Measurements from ENCODE around the gene KLF7.

Gene KLF7

GRCh38 chr2:207123776-207124391, 41.9 kb downstream of the KLF7 start:
- no peak for DNase-seq (ENCODE audit: low read depth)

- DNase-seq (ENCODE audit: low read depth) = peak; percentile 70
These were observed 42.4 kb downstream of the KLF7 start for GRCh38 chr2:207123335-207123744.

- no peak for DNase-seq (ENCODE audit: low read depth)
These were observed 43.0 kb downstream of the KLF7 start for GRCh38 chr2:207122651-207123334.

GRCh38 chr2:207121784-207122183, 44.0 kb downstream of the KLF7 start:
- no peak for DNase-seq (ENCODE audit: low read depth)

DNA sequence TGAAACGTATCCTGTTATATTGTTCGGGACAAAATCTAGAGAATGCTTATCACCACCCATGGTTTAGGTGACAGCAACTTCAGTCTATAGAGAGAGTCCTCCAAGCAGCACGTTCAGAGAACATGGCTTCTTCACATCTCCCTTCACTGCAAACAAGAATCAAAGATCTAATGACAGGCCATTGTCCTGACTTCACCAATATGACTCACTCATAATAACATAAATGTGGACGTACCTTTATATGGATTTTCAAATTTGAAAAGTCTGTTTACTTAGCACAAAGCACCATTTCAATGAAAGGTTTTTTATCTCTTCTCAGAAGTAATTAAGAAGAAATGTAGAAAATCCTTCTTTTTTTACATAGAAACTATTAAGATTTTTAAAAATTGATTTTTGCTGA, 46.7 kb downstream of the KLF7 start:
- no peak for DNase-seq (ENCODE audit: low read depth)

- no peak for DNase-seq (ENCODE audit: low read depth)
These were observed 48.1 kb downstream of the KLF7 start for GRCh38 chr2:207117668-207118067.

DNA sequence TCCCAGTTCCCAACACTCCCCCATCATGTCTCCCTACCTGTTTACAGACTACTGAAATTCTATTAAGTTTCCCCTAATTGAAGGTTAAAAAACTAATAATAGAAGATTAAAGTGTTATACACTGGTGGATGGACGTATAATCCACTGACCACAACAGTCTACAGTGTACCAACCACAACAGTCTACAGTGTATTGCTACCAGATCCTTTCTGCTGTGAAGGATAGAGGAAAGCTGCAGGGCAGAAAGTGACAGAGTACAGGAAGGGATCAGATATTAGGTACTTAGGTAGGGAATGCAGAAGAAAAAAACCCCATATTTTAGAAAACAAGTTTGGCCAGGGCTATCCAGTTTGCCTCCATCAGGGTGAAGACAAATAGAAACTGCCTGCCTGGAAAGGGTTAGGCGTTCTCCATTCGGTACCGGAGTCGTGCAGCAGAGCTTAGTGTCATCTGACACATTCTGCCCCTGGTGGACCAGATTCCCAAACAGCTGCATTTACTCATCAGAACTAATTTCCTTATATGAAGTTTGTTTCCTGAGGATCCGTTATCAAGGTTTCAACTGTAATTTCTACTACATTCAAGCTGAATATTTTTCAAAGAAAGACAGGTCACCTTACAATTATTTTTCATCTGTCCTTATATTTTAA, 49.9 kb downstream of the KLF7 start:
- DNase-seq (ENCODE audit: low read depth) = no peak

DNA sequence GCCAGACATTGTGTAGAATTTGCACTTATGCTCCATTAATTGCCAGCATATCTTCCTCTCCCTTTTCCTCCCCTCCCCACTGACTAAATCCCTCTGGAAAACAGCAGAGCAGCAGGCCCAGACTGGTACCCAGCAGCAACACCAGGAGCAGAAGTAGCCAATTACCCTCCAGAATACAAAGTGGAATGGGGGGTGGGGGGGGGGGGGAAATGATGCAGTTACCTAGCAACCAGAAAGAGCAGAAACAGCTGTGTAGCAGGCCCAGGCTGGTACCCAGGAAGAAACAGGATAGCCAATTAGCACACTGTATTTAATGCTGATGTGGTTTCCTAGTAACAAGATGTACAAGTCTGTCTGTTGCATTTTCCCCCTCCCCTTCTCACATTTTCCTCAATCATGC, 52.3 kb downstream of the KLF7 start:
- no peak for DNase-seq (ENCODE audit: low read depth)

DNA sequence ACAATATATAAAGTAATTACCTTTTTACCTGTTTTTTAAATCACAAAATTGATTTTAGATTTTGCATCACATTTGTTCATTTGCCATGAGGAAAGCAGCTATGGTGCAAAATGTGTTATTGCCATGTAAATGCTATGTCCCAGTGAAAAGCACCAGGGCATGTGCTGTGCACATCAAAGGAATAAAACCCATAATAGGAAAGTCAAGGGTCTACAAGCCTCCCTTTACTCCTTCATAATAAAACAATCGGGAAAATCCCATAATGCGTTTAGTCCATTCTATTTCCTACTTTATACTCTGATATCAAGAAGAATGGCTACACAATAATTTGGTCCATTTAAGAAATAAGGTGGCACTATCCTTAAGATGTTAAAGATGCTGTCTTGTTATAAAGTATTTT, 53.0 kb downstream of the KLF7 start:
- DNase-seq (ENCODE audit: low read depth) = no peak

- no peak for DNase-seq (ENCODE audit: low read depth)
These were observed 53.4 kb downstream of the KLF7 start for GRCh38 chr2:207112383-207112782.

GRCh38 chr2:207111757-207112156, 54.0 kb downstream of the KLF7 start:
- no peak for DNase-seq (ENCODE audit: low read depth)

GRCh38 chr2:207110715-207111114, 55.0 kb downstream of the KLF7 start:
- no peak for DNase-seq (ENCODE audit: low read depth)

- DNase-seq (ENCODE audit: low read depth) = no peak
These were observed 55.4 kb downstream of the KLF7 start for GRCh38 chr2:207110310-207110709.

DNA sequence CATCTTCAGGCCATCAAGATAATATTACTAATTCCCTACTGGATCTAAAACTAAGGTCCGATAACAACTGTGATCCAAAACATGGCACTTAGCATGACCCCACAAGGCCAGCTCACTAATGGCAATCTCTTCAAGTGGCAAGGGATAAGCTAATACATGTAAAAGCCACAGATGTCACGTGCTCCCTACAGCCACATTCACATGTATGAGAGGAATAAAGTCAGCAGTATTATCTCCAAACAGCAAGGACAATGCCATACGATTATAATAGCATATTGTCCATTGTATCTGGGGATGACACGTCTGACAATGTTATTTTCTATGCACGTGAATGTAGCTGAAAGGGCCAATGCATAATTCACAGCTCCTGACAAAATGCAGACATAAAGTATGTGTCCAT, 56.0 kb downstream of the KLF7 start:
- DNase-seq (ENCODE audit: low read depth) = no peak

DNA sequence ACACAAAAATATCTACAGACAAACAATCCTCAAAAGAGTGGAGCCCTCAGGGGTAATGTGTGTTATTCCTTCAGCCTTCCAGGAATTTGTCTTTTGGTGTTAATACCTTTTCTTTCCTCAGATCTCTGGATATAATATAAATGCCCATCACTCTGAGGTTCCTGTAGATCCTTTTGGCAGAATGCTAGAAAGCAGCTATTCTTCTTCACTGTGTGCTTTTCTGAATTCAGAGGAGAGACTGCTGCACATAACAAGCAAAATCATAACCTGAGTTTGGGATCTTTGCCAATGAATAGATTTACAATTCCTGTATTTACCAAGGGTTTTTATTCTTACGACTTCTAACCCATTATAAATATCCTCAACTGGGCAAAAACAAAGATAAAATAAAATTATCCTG, 57.3 kb downstream of the KLF7 start:
- no peak for DNase-seq (ENCODE audit: low read depth)

DNA sequence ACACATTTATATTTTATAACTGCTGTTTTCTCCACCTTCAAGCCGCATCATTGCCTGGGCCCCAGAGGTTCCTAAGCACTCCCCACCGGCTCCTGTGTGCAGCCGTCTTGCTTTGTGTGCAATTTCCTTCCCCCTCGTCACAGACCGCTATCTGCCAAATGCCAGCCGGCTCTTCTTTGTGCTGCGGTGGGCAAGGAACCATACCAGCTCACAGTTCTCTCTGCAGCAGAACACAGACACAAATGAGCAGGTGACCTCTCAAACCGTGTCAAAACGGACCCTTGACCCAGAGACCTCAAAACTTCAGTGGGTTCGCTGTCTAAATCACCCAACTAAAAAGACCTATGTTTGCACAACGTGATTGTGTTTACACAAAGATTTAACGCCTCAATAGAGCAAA, 58.2 kb downstream of the KLF7 start:
- DNase-seq (ENCODE audit: low read depth) = no peak

DNA sequence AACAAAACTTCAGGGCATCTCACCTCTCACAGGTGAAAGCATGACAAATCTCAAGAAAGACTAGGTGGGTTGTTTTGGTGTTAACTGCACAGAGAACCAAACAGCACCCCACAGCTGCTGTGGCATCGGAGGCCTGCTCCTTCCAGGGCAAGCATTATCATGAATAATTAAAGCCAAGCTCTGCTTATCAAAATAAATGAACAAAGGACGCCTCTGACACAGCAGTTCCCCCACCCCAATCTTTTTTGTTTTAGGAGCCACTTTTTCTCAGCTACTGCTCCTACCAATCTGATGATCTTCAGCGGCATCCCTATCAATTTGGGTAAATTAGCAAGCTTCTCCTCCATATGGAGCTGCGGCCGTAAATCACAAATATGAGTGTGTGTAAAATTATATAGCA, 58.6 kb downstream of the KLF7 start:
- no peak for DNase-seq (ENCODE audit: low read depth)

GRCh38 chr2:207103132-207103531, 62.6 kb downstream of the KLF7 start:
- no peak for DNase-seq (ENCODE audit: low read depth)

DNA sequence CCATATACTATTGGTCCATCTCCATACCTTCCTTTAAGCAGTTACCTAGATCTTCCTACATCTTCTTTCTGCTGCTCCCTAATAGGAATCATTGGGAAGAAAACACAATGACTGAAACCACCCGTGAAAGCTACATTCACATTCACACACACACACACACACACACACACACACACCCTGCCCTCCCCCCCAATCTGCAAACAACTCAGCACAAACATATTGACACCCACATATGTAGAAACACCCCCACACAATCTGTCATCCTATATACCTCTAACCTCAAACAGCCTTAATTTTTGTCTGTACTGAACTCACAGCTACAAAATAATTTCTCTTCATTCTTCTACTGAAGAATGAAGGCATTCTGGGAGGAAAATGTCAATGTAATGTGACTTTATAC, 63.8 kb downstream of the KLF7 start:
- DNase-seq (ENCODE audit: low read depth) = no peak

GRCh38 chr2:207097278-207097677, 68.5 kb downstream of the KLF7 start:
- DNase-seq (ENCODE audit: low read depth) = no peak

- no peak for DNase-seq (ENCODE audit: low read depth)
These were observed 69.8 kb downstream of the KLF7 start for GRCh38 chr2:207095963-207096362.

DNA sequence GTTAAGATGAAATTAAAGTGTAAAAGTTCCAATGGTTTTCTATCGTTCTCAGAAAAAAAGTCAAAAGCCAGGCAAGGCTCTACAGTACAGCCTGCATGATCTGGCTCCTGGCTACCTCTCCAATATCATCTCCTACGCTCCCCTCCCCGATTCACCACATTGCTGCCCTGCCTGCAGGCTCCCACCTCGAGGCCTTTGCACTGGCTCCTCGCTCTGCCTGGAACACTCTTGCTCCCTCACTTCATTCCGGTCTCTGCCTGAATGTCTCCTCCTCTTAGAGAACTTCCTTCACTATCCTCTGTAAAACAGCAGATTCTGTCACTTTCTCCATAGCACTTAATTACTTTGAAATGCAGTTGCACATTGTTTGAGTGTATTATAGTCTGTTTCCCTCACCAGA, 72.5 kb downstream of the KLF7 start:
- no peak for DNase-seq (ENCODE audit: low read depth)

GRCh38 chr2:207092818-207093217, 72.9 kb downstream of the KLF7 start:
- no peak for DNase-seq (ENCODE audit: low read depth)

GRCh38 chr2:207091928-207092327, 73.8 kb downstream of the KLF7 start:
- DNase-seq (ENCODE audit: low read depth) = no peak
